Measurements from ENCODE around the gene SP140L.

The SP140L gene

GRCh38 chr2:230347659-230348305 is 20.8 kb downstream of the SP140L start:
- TF ChIP-seq CTCF (IDR thresholded peaks at IDR 0.05; ENCODE audit: control insufficient read depth, insufficient read depth, low read depth, low read length, missing control alignments) = no peak
- no peak for DNase-seq (ENCODE audit: low read depth)
- no peak overlapping the region for H3K4me3 ChIP-seq (ENCODE audit: control insufficient read depth, low read depth, low read length)

- no peak for TF ChIP-seq CTCF (IDR thresholded peaks at IDR 0.05; ENCODE audit: control insufficient read depth, insufficient read depth, low read depth, low read length, missing control alignments)
- no peak overlapping the region for H3K4me3 ChIP-seq (ENCODE audit: control insufficient read depth, low read depth, low read length)
- no peak for DNase-seq (ENCODE audit: low read depth)
Measured at GRCh38 chr2:230348787-230349186, 21.8 kb downstream of the SP140L start.

- H3K4me3 ChIP-seq (ENCODE audit: control insufficient read depth, low read depth, low read length) = no peak overlapping the region
- no peak for DNase-seq (ENCODE audit: low read depth)
- no peak for TF ChIP-seq CTCF (IDR thresholded peaks at IDR 0.05; ENCODE audit: control insufficient read depth, insufficient read depth, low read depth, low read length, missing control alignments)
Measured at GRCh38 chr2:230356084-230356483, 29.1 kb downstream of the SP140L start.

- DNase-seq (ENCODE audit: low read depth) = no peak
- no peak overlapping the region for H3K4me3 ChIP-seq (ENCODE audit: control insufficient read depth, low read depth, low read length)
- TF ChIP-seq CTCF (IDR thresholded peaks at IDR 0.05; ENCODE audit: control insufficient read depth, insufficient read depth, low read depth, low read length, missing control alignments) = no peak
Measured at GRCh38 chr2:230358305-230358704, 31.3 kb downstream of the SP140L start.

- no peak overlapping the region for H3K4me3 ChIP-seq (ENCODE audit: control insufficient read depth, low read depth, low read length)
- no peak for TF ChIP-seq CTCF (IDR thresholded peaks at IDR 0.05; ENCODE audit: control insufficient read depth, insufficient read depth, low read depth, low read length, missing control alignments)
- no peak for DNase-seq (ENCODE audit: low read depth)
Measured at GRCh38 chr2:230360028-230360427, 33.0 kb downstream of the SP140L start.

- TF ChIP-seq CTCF (IDR thresholded peaks at IDR 0.05; ENCODE audit: control insufficient read depth, insufficient read depth, low read depth, low read length, missing control alignments) = no peak
- DNase-seq (ENCODE audit: low read depth) = no peak
- no peak overlapping the region for H3K4me3 ChIP-seq (ENCODE audit: control insufficient read depth, low read depth, low read length)
Measured at GRCh38 chr2:230362030-230362691, 35.2 kb downstream of the SP140L start.
